H1 (cell line): Measurements from ENCODE around the gene SDSL.

ENCODE experiments used
- CHD2 ChIP-seq: IDR thresholded peaks from 2 replicates; pipeline ENCODE4 v1.6.1; 2012; ENCODE audit warnings: low read length, improper control_type of control experiment
- CREB1 ChIP-seq: IDR thresholded peaks from 2 replicates; pipeline ENCODE4 v1.6.1; 2012; ENCODE audit warnings: inconsistent platforms
- CTCF ChIP-seq, 3 experiments: IDR thresholded peaks; 1 replicate in 2 of 3; 2 replicates in 1 of 3; pipeline versions ENCODE4 v1.5.1 to v1.6.1; 2011; ENCODE audit warnings: low read length in 3 of 3, mild to moderate bottlenecking in 3 of 3, inconsistent platforms in 2 of 3, low read depth in 1 of 3, moderate library complexity in 1 of 3; ENCODE audit not compliant: insufficient read depth in 1 of 3; ENCODE audit errors: control extremely low read depth in 1 of 3
- FOSL1 ChIP-seq: IDR thresholded peaks from 2 replicates; pipeline ENCODE4 v1.6.1; 2011; ENCODE audit warnings: mild to moderate bottlenecking, low read depth, low read length, moderate library complexity; ENCODE audit not compliant: insufficient read depth
- GABPA ChIP-seq: IDR thresholded peaks from 2 replicates; pipeline ENCODE4 v1.6.1; 2011; ENCODE audit warnings: mild to moderate bottlenecking, low read length, moderate library complexity, borderline replicate concordance; ENCODE audit not compliant: insufficient read depth
- JUN ChIP-seq: IDR thresholded peaks from 2 replicates; pipeline ENCODE4 v1.6.1; 2011; ENCODE audit warnings: low read depth, mild to moderate bottlenecking, improper control_type of control experiment, low read length
- JUND ChIP-seq: IDR thresholded peaks from 2 replicates; pipeline ENCODE4 v1.6.1; 2011; ENCODE audit warnings: mild to moderate bottlenecking, improper control_type of control experiment, low read length
- POLR2A ChIP-seq, 2 experiments: IDR thresholded peaks; 1 replicate in 1 of 2; 2 replicates in 1 of 2; pipeline ENCODE4 v1.6.1; 2011; ENCODE audit warnings: low read depth in 2 of 2, low read length in 2 of 2, mild to moderate bottlenecking in 2 of 2; ENCODE audit errors: control extremely low read depth in 1 of 2
- SAP30 ChIP-seq: fragments of 300-600 bp; sonication (generic); IDR thresholded peaks from 2 replicates; pipeline ENCODE4 v1.7.1; 2012; ENCODE audit warnings: low read length, moderate library complexity, mild to moderate bottlenecking, inconsistent platforms; ENCODE audit not compliant: insufficient read depth, insufficient replicate concordance
- SP1 ChIP-seq: IDR thresholded peaks from 2 replicates; pipeline ENCODE4 v1.6.1; 2011; ENCODE audit warnings: low read depth, low read length
- TAF1 ChIP-seq: IDR thresholded peaks from 2 replicates; pipeline ENCODE4 v1.6.1; 2011; ENCODE audit warnings: mild to moderate bottlenecking, low read depth, low read length
- YY1 ChIP-seq: IDR thresholded peaks from 2 replicates; pipeline ENCODE4 v1.6.1; 2011; ENCODE audit warnings: low read depth, mild to moderate bottlenecking, low read length

- TF ChIP-seq CTCF (IDR thresholded peaks at IDR 0.05; ENCODE audit: control extremely low read depth in 1 of 3, insufficient read depth in 1 of 3, low read depth in 1 of 3, low read length in 3 of 3) = no peak
- TF ChIP-seq CHD2 = no peak
- no peak for TF ChIP-seq TAF1
- no peak for TF ChIP-seq SP1
- TF ChIP-seq CREB1 = no peak
- TF ChIP-seq JUN = no peak
- TF ChIP-seq GABPA = no peak
- no peak for TF ChIP-seq YY1
- no peak for TF ChIP-seq JUND
- no peak for TF ChIP-seq POLR2A (IDR thresholded peaks at IDR 0.05; ENCODE audit: control extremely low read depth in 1 of 2, low read depth in 2 of 2, low read length in 2 of 2)
- no peak for TF ChIP-seq SAP30
- no peak for TF ChIP-seq FOSL1
These were observed 20.8 kb upstream of the SDSL start for GRCh38 chr12:113401066-113402000.
